A673 (cell line): ENCODE results near the gene PRKCQ. TPM values are rescaled to one million over a fixed set of nuclear protein-coding genes. Genes with fewer than 3 reads are reported as not detected.

Source experiments
- BruUV-seq: library from RNA; stranded (reverse); fragments of 400-500 nt; replicated peaks from 2 replicates; lab custom pipeline; 2021; lab: Mats Ljungman, UMichigan
- CTCF ChIA-PET: fragments of 300-600 bp; sonication (Branson Sonifier 250); formaldehyde crosslinking; loops from one replicate; lab custom pipeline; 2022; ENCODE audit warnings: antibody characterized with exemption; lab: Charles Lee
- POLR2A ChIA-PET: fragments of 300-600 bp; sonication (Branson Sonifier 250); formaldehyde crosslinking; loops from one replicate; lab custom pipeline; 2022; ENCODE audit warnings: antibody characterized with exemption; ENCODE audit not compliant: low non-redundant PET; lab: Charles Lee
- DNase-seq: peaks from one replicate; pipeline ENCODE4 v3.0.0-alpha.2; 2015; ENCODE audit warnings: low spot score
- H3K27ac ChIP-seq: fragments of 200-600 bp; sonication (generic); 2 replicates; pipeline ENCODE4 v1.5.1; 2016; ENCODE audit warnings: mixed run types, low read depth, mild to moderate bottlenecking, mixed read lengths, antibody characterized with exemption, low read length; ENCODE audit not compliant: poor library complexity, severe bottlenecking
- H3K27me3 ChIP-seq: fragments of 200-600 bp; sonication (generic); replicated peaks from 2 replicates; pipeline ENCODE4 v1.6.1; 2017; ENCODE audit warnings: mixed run types, low read depth, mild to moderate bottlenecking, mixed read lengths, antibody characterized with exemption, low read length; ENCODE audit not compliant: insufficient read depth, poor library complexity
- H3K36me3 ChIP-seq: fragments of 200-600 bp; sonication (generic); 2 replicates; pipeline ENCODE4 v1.6.1; 2016; ENCODE audit warnings: mixed run types, mild to moderate bottlenecking, mixed read lengths, antibody characterized with exemption, low read length; ENCODE audit not compliant: insufficient read depth, poor library complexity, severe bottlenecking
- H3K4me1 ChIP-seq: fragments of 200-600 bp; sonication (generic); 2 replicates; pipeline ENCODE4 v1.6.1; 2017; ENCODE audit warnings: mixed run types, mild to moderate bottlenecking, mixed read lengths, antibody characterized with exemption, low read length; ENCODE audit not compliant: insufficient read depth, poor library complexity, severe bottlenecking
- H3K4me3 ChIP-seq: fragments of 200-600 bp; sonication (generic); 2 replicates; pipeline ENCODE4 v1.5.1; 2016; ENCODE audit warnings: low read depth, mixed run types, mild to moderate bottlenecking, mixed read lengths, low read length; ENCODE audit not compliant: poor library complexity, severe bottlenecking
- H3K9me3 ChIP-seq: fragments of 200-600 bp; sonication (generic); 2 replicates; pipeline ENCODE4 v1.6.1; 2016; ENCODE audit warnings: mixed run types, low read depth, mild to moderate bottlenecking, mixed read lengths, antibody characterized with exemption, low read length; ENCODE audit not compliant: poor library complexity, severe bottlenecking
- EZH2 ChIP-seq: fragments of 200-600 bp; sonication (generic); IDR thresholded peaks from 2 replicates; pipeline ENCODE4 v1.6.1; 2017; ENCODE audit warnings: borderline replicate concordance, low read depth, mild to moderate bottlenecking, mixed read lengths, antibody characterized with exemption, low read length; ENCODE audit not compliant: poor library complexity, severe bottlenecking
- intact Hi-C: fragments of 100-400 bp; cut with micrococcal nuclease; formaldehyde crosslinking; loops from one replicate; pipeline ENCODE4 v1.10.0; 2022; ENCODE audit not compliant: unreplicated experiment
- total RNA-seq: library from RNA; stranded (reverse); gene quantifications from 2 replicates; pipeline ENCODE4 v1.2.3, GENCODE V29; 2021
- TF ChIP-seq, protein P1 (sequence below): fragments of 300-800, 200-600 bp; sonication (generic); conservative IDR thresholded peaks from 2 replicates; pipeline ENCODE4 v1.5.1; 2017; ENCODE audit warnings: low read depth, mild to moderate bottlenecking, antibody characterized with exemption, low read length, moderate library complexity, mixed read lengths

PRKCQ gene
- total RNA-seq, 1 experiment from 2014 or later = not detected

- H3K27ac ChIP-seq = no peak overlapping the region
- DNase-seq = no peak
- ChIA-PET CTCF (no interaction called here), POLR2A (no interaction called here)
- BruUV-seq = no TSS peak
- intact Hi-C loops = no loop called here
- H3K4me3 ChIP-seq = no peak overlapping the region
- no peaks in the 10 kb centered on the region for H3K4me1 ChIP-seq
- no peaks in the 10 kb centered on the region for H3K9me3 ChIP-seq
- H3K36me3 ChIP-seq = no peaks in the 10 kb centered on the region
- H3K27me3 ChIP-seq = peaks cover 97% of the 10 kb centered on the region
- no peak for TF ChIP-seq EZH2
- TF ChIP-seq, protein P1, sequence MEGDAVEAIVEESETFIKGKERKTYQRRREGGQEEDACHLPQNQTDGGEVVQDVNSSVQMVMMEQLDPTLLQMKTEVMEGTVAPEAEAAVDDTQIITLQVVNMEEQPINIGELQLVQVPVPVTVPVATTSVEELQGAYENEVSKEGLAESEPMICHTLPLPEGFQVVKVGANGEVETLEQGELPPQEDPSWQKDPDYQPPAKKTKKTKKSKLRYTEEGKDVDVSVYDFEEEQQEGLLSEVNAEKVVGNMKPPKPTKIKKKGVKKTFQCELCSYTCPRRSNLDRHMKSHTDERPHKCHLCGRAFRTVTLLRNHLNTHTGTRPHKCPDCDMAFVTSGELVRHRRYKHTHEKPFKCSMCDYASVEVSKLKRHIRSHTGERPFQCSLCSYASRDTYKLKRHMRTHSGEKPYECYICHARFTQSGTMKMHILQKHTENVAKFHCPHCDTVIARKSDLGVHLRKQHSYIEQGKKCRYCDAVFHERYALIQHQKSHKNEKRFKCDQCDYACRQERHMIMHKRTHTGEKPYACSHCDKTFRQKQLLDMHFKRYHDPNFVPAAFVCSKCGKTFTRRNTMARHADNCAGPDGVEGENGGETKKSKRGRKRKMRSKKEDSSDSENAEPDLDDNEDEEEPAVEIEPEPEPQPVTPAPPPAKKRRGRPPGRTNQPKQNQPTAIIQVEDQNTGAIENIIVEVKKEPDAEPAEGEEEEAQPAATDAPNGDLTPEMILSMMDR = no peak
Measured at GRCh38 chr10:6600224-6600987, 20.3 kb upstream of the PRKCQ start.

- intact Hi-C loops = no loop called here
- CTCF ChIA-PET = no interaction called here
Measured at GRCh38 chr10:6598679-6599078, 18.6 kb upstream of the PRKCQ start.

GRCh38 chr10:6597478-6597877, 17.4 kb upstream of the PRKCQ start:
- H3K9me3 ChIP-seq = no peaks in the 10 kb centered on the region
- peaks cover 97% of the 10 kb centered on the region for H3K27me3 ChIP-seq
- no peak for TF ChIP-seq EZH2
- TF ChIP-seq, protein P1 = no peak
- H3K36me3 ChIP-seq = no peaks in the 10 kb centered on the region
- no peak for DNase-seq
- H3K4me3 ChIP-seq = no peak overlapping the region
- ChIA-PET POLR2A (no interaction called here), CTCF (no interaction called here)
- no peaks in the 10 kb centered on the region for H3K4me1 ChIP-seq
- no peak overlapping the region for H3K27ac ChIP-seq
- intact Hi-C loops = no loop called here
- no TSS peak for BruUV-seq

More at GRCh38 chr10:6598679-6599078, 18.6 kb upstream of the PRKCQ start:
- no peaks in the 10 kb centered on the region for H3K9me3 ChIP-seq
- H3K4me3 ChIP-seq = no peak overlapping the region
- no peak for DNase-seq
- no peaks in the 10 kb centered on the region for H3K4me1 ChIP-seq
- POLR2A ChIA-PET = no interaction called here
- peaks cover 97% of the 10 kb centered on the region for H3K27me3 ChIP-seq
- no TSS peak for BruUV-seq
- H3K27ac ChIP-seq = no peak overlapping the region
- no peak for TF ChIP-seq EZH2
- TF ChIP-seq, protein P1 = no peak
- H3K36me3 ChIP-seq = no peaks in the 10 kb centered on the region
